Activated T-cell treated with anti-CD3 and anti-CD28 coated beads, Interleukin-2, amount 50 U/mL, for 24 hours (primary cell): ENCODE measurements around the gene ADAP1.
"Not testable (repeated sequence)": the region's sequence is repeated elsewhere in the genome, so short reads cannot be mapped to it uniquely, and the experiment has no call there.

ENCODE experiments used
- DNase-seq: peaks from one replicate; pipeline ENCODE4 v3.0.0-alpha.2; 2020
- H3K27ac Mint-ChIP-seq: 2 replicates; pipeline ENCODE4 v1.8.0; 2020; ENCODE audit warnings: mild to moderate bottlenecking, mixed read lengths
- H3K27me3 Mint-ChIP-seq: 2 replicates; pipeline ENCODE4 v1.8.0; 2020; ENCODE audit warnings: mixed read lengths
- H3K36me3 Mint-ChIP-seq: 2 replicates; pipeline ENCODE4 v1.8.0; 2020; ENCODE audit warnings: low read depth, mixed read lengths
- H3K4me1 Mint-ChIP-seq: 2 replicates; pipeline ENCODE4 v1.8.0; 2020; ENCODE audit warnings: low read depth, mixed read lengths
- H3K4me3 Mint-ChIP-seq: 2 replicates; pipeline ENCODE4 v1.8.0; 2020; ENCODE audit warnings: mild to moderate bottlenecking, moderate library complexity, mixed read lengths
- H3K9me3 Mint-ChIP-seq: 2 replicates; pipeline ENCODE4 v1.8.0; 2020; ENCODE audit warnings: mixed read lengths

The ADAP1 gene

GRCh38 chr7:959740-960139 lies 5.3 kb upstream of the ADAP1 start:
- not testable (repeated sequence) for H3K36me3 Mint-ChIP-seq, DNase-seq, H3K9me3 Mint-ChIP-seq, H3K27ac Mint-ChIP-seq, H3K4me3 Mint-ChIP-seq
- Mint-ChIP-seq H3K27me3 (peaks cover 18% of the 10 kb centered on the region), H3K4me1 (peaks cover 15% of the 10 kb centered on the region)

- Mint-ChIP-seq H3K27me3 (peaks cover 16% of the 10 kb centered on the region), H3K36me3 (no peaks in the 10 kb centered on the region), H3K4me3 (no peak overlapping the region), H3K4me1 (peaks cover 10% of the 10 kb centered on the region), H3K9me3 (no peaks in the 10 kb centered on the region), H3K27ac (no peak overlapping the region)
- DNase-seq: no peak
Measured at GRCh38 chr7:959271-959670, 4.8 kb upstream of the ADAP1 start.

GRCh38 chr7:958221-959200 lies 4.0 kb upstream of the ADAP1 start:
- H3K4me3 Mint-ChIP-seq: no peak overlapping the region
- no peaks in the 10 kb centered on the region for H3K36me3 Mint-ChIP-seq
- H3K27ac Mint-ChIP-seq: no peak overlapping the region
- DNase-seq: no peak
- peaks cover 6% of the 10 kb centered on the region for H3K4me1 Mint-ChIP-seq
- peaks cover 14% of the 10 kb centered on the region for H3K27me3 Mint-ChIP-seq
- H3K9me3 Mint-ChIP-seq: no peaks in the 10 kb centered on the region

- peaks cover 13% of the 10 kb centered on the region for H3K27me3 Mint-ChIP-seq
- H3K4me1 Mint-ChIP-seq: peaks cover 4% of the 10 kb centered on the region
Measured at GRCh38 chr7:957418-958220, 3.1 kb upstream of the ADAP1 start.

GRCh38 chr7:956031-956430 lies 1.6 kb upstream of the ADAP1 start:
- Mint-ChIP-seq H3K27ac (no peak overlapping the region), H3K4me3 (peak overlapping the region; percentile 51), H3K9me3 (no peaks in the 10 kb centered on the region), H3K4me1 (peaks cover 8% of the 10 kb centered on the region), H3K27me3 (peaks cover 9% of the 10 kb centered on the region), H3K36me3 (peaks cover 5% of the 10 kb centered on the region)
- DNase-seq: no peak

More at GRCh38 chr7:957418-958220, 3.1 kb upstream of the ADAP1 start:
- no peaks in the 10 kb centered on the region for H3K9me3 Mint-ChIP-seq
- no peak for DNase-seq
- H3K36me3 Mint-ChIP-seq: no peaks in the 10 kb centered on the region
- no peak overlapping the region for H3K27ac Mint-ChIP-seq
- no peak overlapping the region for H3K4me3 Mint-ChIP-seq

GRCh38 chr7:953547-954327 lies 743 bp downstream of the ADAP1 start:
- Mint-ChIP-seq H3K36me3 (peaks cover 25% of the 10 kb centered on the region), H3K9me3 (no peaks in the 10 kb centered on the region), H3K4me3 (peak overlapping the region; percentile 63), H3K27ac (no peak overlapping the region), H3K27me3 (peaks cover 9% of the 10 kb centered on the region), H3K4me1 (peaks cover 14% of the 10 kb centered on the region)
- DNase-seq: peak; percentile 65

- peaks cover 9% of the 10 kb centered on the region for H3K27me3 Mint-ChIP-seq
- peaks cover 14% of the 10 kb centered on the region for H3K4me1 Mint-ChIP-seq
- no peak for DNase-seq
- H3K27ac Mint-ChIP-seq: peak overlapping the region; percentile 47
- H3K9me3 Mint-ChIP-seq: no peaks in the 10 kb centered on the region
- H3K36me3 Mint-ChIP-seq: peaks cover 26% of the 10 kb centered on the region
- H3K4me3 Mint-ChIP-seq: peak overlapping the region; percentile 64
Measured at GRCh38 chr7:952548-953441, 1.7 kb downstream of the ADAP1 start.

- Mint-ChIP-seq H3K9me3 (no peaks in the 10 kb centered on the region), H3K4me3 (peak overlapping the region; percentile 64), H3K36me3 (peaks cover 28% of the 10 kb centered on the region), H3K4me1 (peaks cover 14% of the 10 kb centered on the region), H3K27me3 (peaks cover 9% of the 10 kb centered on the region), H3K27ac (no peak overlapping the region)
- no peak for DNase-seq
Measured at GRCh38 chr7:951881-952547, 2.5 kb downstream of the ADAP1 start.

GRCh38 chr7:949021-949934 lies 5.2 kb downstream of the ADAP1 start:
- no peak overlapping the region for H3K4me3 Mint-ChIP-seq
- no peak overlapping the region for H3K27ac Mint-ChIP-seq
- no peaks in the 10 kb centered on the region for H3K9me3 Mint-ChIP-seq
- H3K27me3 Mint-ChIP-seq: no peaks in the 10 kb centered on the region
- H3K4me1 Mint-ChIP-seq: peaks cover 11% of the 10 kb centered on the region
- peaks cover 31% of the 10 kb centered on the region for H3K36me3 Mint-ChIP-seq
- DNase-seq: no peak

GRCh38 chr7:947391-948210 lies 6.9 kb downstream of the ADAP1 start:
- Mint-ChIP-seq H3K27ac (no peak overlapping the region), H3K36me3 (peaks cover 31% of the 10 kb centered on the region), H3K4me3 (no peak overlapping the region), H3K27me3 (no peaks in the 10 kb centered on the region), H3K9me3 (no peaks in the 10 kb centered on the region), H3K4me1 (peaks cover 10% of the 10 kb centered on the region)
- no peak for DNase-seq

- no peak for DNase-seq
- Mint-ChIP-seq H3K9me3 (no peaks in the 10 kb centered on the region), H3K27ac (no peak overlapping the region), H3K27me3 (no peaks in the 10 kb centered on the region), H3K36me3 (peaks cover 26% of the 10 kb centered on the region), H3K4me1 (peaks cover 15% of the 10 kb centered on the region), H3K4me3 (no peak overlapping the region)
Measured at GRCh38 chr7:946256-946996, 8.1 kb downstream of the ADAP1 start.
